H1 (cell line): ENCODE results near the gene SHLD2. TPM values are rescaled to one million over a fixed set of nuclear protein-coding genes. Genes with fewer than 3 reads are reported as not detected.
"Not testable (repeated sequence)": the region's sequence is repeated elsewhere in the genome, so short reads cannot be mapped to it uniquely, and the experiment has no call there.

ENCODE experiments used
- CTCF ChIA-PET: fragments of 300-600 bp; sonication (Branson Sonifier 250); formaldehyde crosslinking; loops from one replicate; lab custom pipeline; 2021; ENCODE audit not compliant: partially characterized antibody; lab: Charles Lee
- POLR2A ChIA-PET: fragments of 300-600 bp; sonication (Branson Sonifier 250); formaldehyde crosslinking; loops from one replicate; lab custom pipeline; 2021; ENCODE audit warnings: inconsistent platforms; ENCODE audit not compliant: partially characterized antibody; lab: Charles Lee
- DNase-seq, 2 experiments: peaks; one replicate each; pipeline versions ENCODE4 v3.0.0 to v3.0.0-alpha.2; 2010 to 2022; ENCODE audit warnings: low spot score in 2 of 2, low read depth in 1 of 2, mixed read lengths in 1 of 2
- FAIRE-seq: peaks from 2 replicates; lab custom pipeline; 2011; peaks lifted over from hg19 to GRCh38; lab: Jason Lieb, UNC
- H2AFZ ChIP-seq: 2 replicates; pipeline ENCODE4 v1.8.1; 2012; ENCODE audit warnings: low read length, inconsistent platforms
- H2AK5ac ChIP-seq: 2 replicates; pipeline ENCODE4 v1.6.1; 2013; ENCODE audit warnings: low read depth, low read length
- H2BK120ac ChIP-seq: replicated peaks from 2 replicates; pipeline ENCODE3; 2013; ENCODE audit warnings: low read depth, low read length, inconsistent platforms
- H2BK12ac ChIP-seq: 2 replicates; pipeline ENCODE4 v1.6.1; 2013; ENCODE audit warnings: low read depth, low read length
- H2BK15ac ChIP-seq: 2 replicates; pipeline ENCODE4 v1.6.1; 2013; ENCODE audit warnings: low read length
- H2BK20ac ChIP-seq: 2 replicates; pipeline ENCODE4 v1.6.1; 2013; ENCODE audit warnings: low read length
- H2BK5ac ChIP-seq: 2 replicates; pipeline ENCODE4 v1.6.1; 2013; ENCODE audit warnings: low read depth, low read length
- H3K14ac ChIP-seq: 2 replicates; pipeline ENCODE4 v1.6.1; 2013; ENCODE audit warnings: inconsistent platforms; ENCODE audit not compliant: insufficient read length
- H3K18ac ChIP-seq: 2 replicates; pipeline ENCODE4 v1.6.1; 2013; ENCODE audit warnings: low read length; ENCODE audit errors: extremely low read depth
- H3K23ac ChIP-seq: 2 replicates; pipeline ENCODE4 v1.6.1; 2013; ENCODE audit warnings: inconsistent platforms; ENCODE audit not compliant: insufficient read length
- H3K23me2 ChIP-seq: 2 replicates; pipeline ENCODE4 v1.6.1; 2013; ENCODE audit warnings: low read depth, low read length
- H3K27ac ChIP-seq: 2 replicates; pipeline ENCODE4 v1.6.1; 2011; ENCODE audit warnings: low read depth, low read length, inconsistent platforms
- H3K27me3 ChIP-seq, 4 experiments: replicated peaks in 1 of 4; 1 replicate in 1 of 4; 2 replicates in 3 of 4; pipeline versions ENCODE4 v1.6.1 to v1.8.1; 2011 to 2013; ENCODE audit warnings: low read length in 3 of 4, mild to moderate bottlenecking in 3 of 4, inconsistent platforms in 2 of 4, mixed read lengths in 2 of 4, moderate library complexity in 1 of 4; ENCODE audit not compliant: control insufficient read depth in 3 of 4, insufficient read depth in 3 of 4; ENCODE audit errors: extremely low read depth in 1 of 4
- H3K36me3 ChIP-seq, 4 experiments: 2 replicates each; pipeline versions ENCODE4 v1.6.1 to v1.8.1; 2011 to 2013; ENCODE audit warnings: mild to moderate bottlenecking in 4 of 4, low read length in 3 of 4, moderate library complexity in 2 of 4, control low read depth in 1 of 4, inconsistent platforms in 1 of 4; ENCODE audit not compliant: insufficient read depth in 4 of 4, control insufficient read depth in 2 of 4
- H3K4ac ChIP-seq: replicated peaks from 2 replicates; pipeline ENCODE3; 2013; ENCODE audit warnings: low read length, low read depth, mixed read lengths, inconsistent platforms; ENCODE audit not compliant: insufficient read length
- H3K4me1 ChIP-seq, 4 experiments: replicated peaks in 1 of 4; 1 replicate in 1 of 4; 2 replicates in 3 of 4; pipeline versions ENCODE4 v1.6.1 to v1.8.1; 2011 to 2013; ENCODE audit warnings: low read length in 3 of 4, inconsistent platforms in 2 of 4, mixed read lengths in 1 of 4; ENCODE audit not compliant: insufficient read depth in 4 of 4, control insufficient read depth in 3 of 4
- H3K4me2 ChIP-seq, 2 experiments: 2 replicates each; pipeline versions ENCODE4 v1.6.1 to v1.8.1; 2011 to 2013; ENCODE audit warnings: low read depth in 2 of 2, low read length in 2 of 2, control low read depth in 1 of 2, inconsistent platforms in 1 of 2, mild to moderate bottlenecking in 1 of 2; ENCODE audit not compliant: insufficient read depth in 1 of 2
- H3K4me3 ChIP-seq, 4 experiments: fragments of 200-600, 300-600 bp in 1 of 4; sonication (generic), shearing (Covaris generic), sonication (Bioruptor Twin) in 1 of 4; 2 replicates each; pipeline versions ENCODE4 v1.5.1 to v1.8.1; 2011 to 2016; ENCODE audit warnings: low read length in 4 of 4, low read depth in 3 of 4, control low read depth in 2 of 4, inconsistent platforms in 2 of 4, mild to moderate bottlenecking in 2 of 4, mixed read lengths in 1 of 4, moderate library complexity in 1 of 4; ENCODE audit not compliant: insufficient read depth in 2 of 4; ENCODE audit errors: extremely low read depth in 1 of 4
- H3K56ac ChIP-seq: replicated peaks from 2 replicates; pipeline ENCODE3; 2013; ENCODE audit warnings: low read depth, mild to moderate bottlenecking, mixed read lengths, low read length, inconsistent platforms; ENCODE audit not compliant: insufficient read length
- H3K79me1 ChIP-seq: 2 replicates; pipeline ENCODE4 v1.6.1; 2013; ENCODE audit warnings: low read depth, low read length, control low read depth
- H3K79me2 ChIP-seq, 2 experiments: 2 replicates each; pipeline versions ENCODE4 v1.6.1 to v1.8.1; 2012 to 2013; ENCODE audit warnings: low read length in 2 of 2, mild to moderate bottlenecking in 2 of 2, inconsistent platforms in 1 of 2; ENCODE audit not compliant: insufficient read depth in 2 of 2, control insufficient read depth in 1 of 2
- H3K9ac ChIP-seq, 4 experiments: replicated peaks in 1 of 4; 1 replicate in 1 of 4; 2 replicates in 3 of 4; pipeline versions ENCODE4 v1.6.1 to v1.8.1; 2011 to 2013; ENCODE audit warnings: low read depth in 3 of 4, low read length in 3 of 4, control low read depth in 2 of 4, mild to moderate bottlenecking in 2 of 4, moderate library complexity in 2 of 4, inconsistent platforms in 1 of 4; ENCODE audit errors: extremely low read depth in 1 of 4
- H3K9me3 ChIP-seq, 2 experiments: 2 replicates each; pipeline versions ENCODE4 v1.6.1 to v1.8.1; 2012 to 2013; ENCODE audit warnings: mild to moderate bottlenecking in 2 of 2, moderate library complexity in 2 of 2, control low read depth in 1 of 2, inconsistent platforms in 1 of 2, low read depth in 1 of 2, low read length in 1 of 2, mixed read lengths in 1 of 2; ENCODE audit not compliant: insufficient read depth in 2 of 2
- H4K20me1 ChIP-seq, 2 experiments: replicated peaks in 1 of 2; 2 replicates each; pipeline versions ENCODE3 to v1.8.1; 2011 to 2013; ENCODE audit warnings: inconsistent platforms in 2 of 2, low read length in 2 of 2, mild to moderate bottlenecking in 1 of 2; ENCODE audit not compliant: insufficient read depth in 2 of 2, control insufficient read depth in 1 of 2
- H4K5ac ChIP-seq: 2 replicates; pipeline ENCODE4 v1.6.1; 2013; ENCODE audit warnings: low read length, low read depth, mixed read lengths, inconsistent platforms; ENCODE audit not compliant: insufficient read length
- H4K8ac ChIP-seq: 2 replicates; pipeline ENCODE4 v1.8.0; 2013; ENCODE audit warnings: mild to moderate bottlenecking, moderate library complexity, low read length, inconsistent platforms; ENCODE audit not compliant: insufficient read depth; ENCODE audit errors: extremely low read depth
- H4K91ac ChIP-seq: replicated peaks from 2 replicates; pipeline ENCODE3; 2013; ENCODE audit warnings: low read length, mixed read lengths, inconsistent platforms; ENCODE audit not compliant: insufficient read length
- WGBS, 2 experiments: shearing (Covaris generic) in 1 of 2; methylation state at CpG; one replicate each; pipeline versions ENCODE4 v1.1.6 to v1.1.7; 2013 to 2015; ENCODE audit warnings: low lambda C conversion rate in 2 of 2, mixed read lengths in 2 of 2, inconsistent platforms in 1 of 2, low coverage in 1 of 2, missing lambda C conversion rate in 1 of 2; ENCODE audit not compliant: insufficient replicate concordance in 2 of 2, insufficient coverage in 1 of 2, insufficient read length in 1 of 2; ENCODE audit errors: extremely low coverage in 1 of 2, missing lambda C conversion rate in 1 of 2; 5-methylcytosine and 5-hydroxymethylcytosine counted together
- polyA plus RNA-seq, 7 experiments: library from polyadenylated mRNA; depleted of rRNA in 3 of 7; stranded (reverse) in 5 of 7; unstranded in 2 of 7; fragments of >200 nt in 5 of 7; fragments of 200-250 nt in 2 of 7; gene quantifications; 1 replicate in 5 of 7; 2 replicates in 1 of 7; 4 replicates in 1 of 7; pipeline versions ENCODE4 v1.2.1 to v1.2.3, GENCODE V29; 2011 to 2013; ENCODE audit warnings: missing spikeins in 2 of 7, mixed read lengths in 2 of 7
- total RNA-seq: library from RNA; stranded (reverse); fragmentation: NEBNext Ultra II Directional; extraction: Animal tissue kit (Norgen Biotek cat#: 25700); gene quantifications from 2 replicates; pipeline ENCODE4 v1.2.1, GENCODE V29; 2021

The SHLD2 gene
- total and polyA plus RNA-seq, 2 of the 8 experiments (the other 6 are each of a cell fraction or from before 2014, with no cell fraction given) = 7.9 to 32.4 TPM

- H3K4me2 ChIP-seq, H3K4me3 ChIP-seq, H3K79me1 ChIP-seq, H4K5ac ChIP-seq, H2BK20ac ChIP-seq, H3K4ac ChIP-seq, H2BK5ac ChIP-seq, H4K8ac ChIP-seq, H3K27me3 ChIP-seq, CTCF ChIA-PET, H3K4me1 ChIP-seq, DNase-seq, H3K56ac ChIP-seq, H3K14ac ChIP-seq, H3K79me2 ChIP-seq, H3K9me3 ChIP-seq, H3K23ac ChIP-seq, POLR2A ChIA-PET, H3K9ac ChIP-seq, H4K91ac ChIP-seq, H2AFZ ChIP-seq, H2BK12ac ChIP-seq, H2BK15ac ChIP-seq, H2BK120ac ChIP-seq, H3K36me3 ChIP-seq, H4K20me1 ChIP-seq, H3K18ac ChIP-seq, H3K23me2 ChIP-seq, FAIRE-seq, H2AK5ac ChIP-seq, H3K27ac ChIP-seq: not testable (repeated sequence)
- WGBS, 2 experiments = 93% methylated on average over 3 of the region's 3 CpGs; no CpG with 5 or more reads in 1 of the 2 experiments
Measured at GRCh38 chr10:87177587-87177986, 82.6 kb downstream of the SHLD2 start.

- H2AK5ac ChIP-seq, POLR2A ChIA-PET, H3K14ac ChIP-seq, H3K4me3 ChIP-seq, H3K4ac ChIP-seq, H3K27me3 ChIP-seq, H3K4me1 ChIP-seq, DNase-seq, H3K36me3 ChIP-seq, H2AFZ ChIP-seq, H4K20me1 ChIP-seq, H3K18ac ChIP-seq, H2BK5ac ChIP-seq, H3K9me3 ChIP-seq, H4K5ac ChIP-seq, H3K56ac ChIP-seq, H3K79me2 ChIP-seq, H2BK20ac ChIP-seq, H3K4me2 ChIP-seq, H4K91ac ChIP-seq, FAIRE-seq, H3K27ac ChIP-seq, H2BK120ac ChIP-seq, CTCF ChIA-PET, H4K8ac ChIP-seq, H3K79me1 ChIP-seq, H2BK15ac ChIP-seq, H3K23me2 ChIP-seq, H3K23ac ChIP-seq, H2BK12ac ChIP-seq, H3K9ac ChIP-seq: not testable (repeated sequence)
- 88% methylated on average over 6 of the region's 6 CpGs; no CpG with 5 or more reads in 1 of the 2 experiments for WGBS, 2 experiments
Measured at GRCh38 chr10:87184421-87184820, 89.4 kb downstream of the SHLD2 start.
